ENCODE measurements around the gene PSD2.

Gene PSD2

DNA sequence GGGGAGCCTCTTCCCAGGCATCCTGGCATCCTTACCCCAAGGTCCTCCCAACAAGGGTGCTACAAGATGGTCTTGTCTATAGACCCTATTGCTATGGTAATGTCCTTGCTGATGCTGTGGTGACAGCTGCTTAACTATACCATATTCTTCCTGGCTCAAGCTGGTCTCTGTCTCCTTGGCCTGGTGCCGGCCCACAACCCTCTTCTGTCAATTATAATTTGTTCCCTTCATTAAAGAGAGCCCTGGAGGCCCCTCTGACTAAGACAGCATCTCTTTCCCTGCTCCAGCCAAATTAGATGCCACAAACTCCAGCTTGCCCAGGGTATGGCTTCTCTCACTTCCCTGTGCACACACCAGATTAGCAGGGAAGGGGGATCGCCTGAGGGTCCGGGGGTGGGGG is 86.7 kb downstream of the PSD2 start:
- DNase-seq = no peak

DNA sequence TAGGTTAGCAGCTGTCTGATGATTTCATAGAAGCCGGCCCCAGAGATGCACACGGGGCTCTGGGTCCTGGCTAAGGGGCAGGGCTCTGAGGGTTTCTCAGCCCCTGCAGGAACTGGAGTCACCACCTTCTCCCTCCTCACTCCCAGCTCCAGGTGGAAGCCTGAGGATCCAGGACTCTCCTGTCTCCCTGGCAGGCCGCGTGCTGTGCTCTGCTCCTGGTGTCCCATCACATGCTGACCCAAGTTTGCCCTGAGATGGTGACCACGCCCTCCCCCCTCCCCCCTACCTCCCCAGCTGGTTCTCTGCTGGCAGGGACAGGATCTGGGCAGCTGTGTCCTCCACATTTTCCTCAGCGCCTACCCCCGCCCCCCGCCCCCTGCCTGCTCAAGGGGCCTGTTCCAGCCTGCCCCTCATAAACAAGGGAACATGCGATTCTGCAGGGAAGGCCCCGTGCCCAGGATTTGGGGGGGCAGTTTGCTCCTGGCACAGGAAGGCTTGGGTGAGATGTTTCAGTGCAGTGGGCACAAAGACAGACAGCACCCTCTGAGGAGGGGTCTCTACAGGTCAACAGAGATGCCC is 87.4 kb downstream of the PSD2 start:
- no peak for DNase-seq

- DNase-seq = no peak
These were observed 88.5 kb downstream of the PSD2 start for GRCh38 chr5:139884144-139884543.

DNA sequence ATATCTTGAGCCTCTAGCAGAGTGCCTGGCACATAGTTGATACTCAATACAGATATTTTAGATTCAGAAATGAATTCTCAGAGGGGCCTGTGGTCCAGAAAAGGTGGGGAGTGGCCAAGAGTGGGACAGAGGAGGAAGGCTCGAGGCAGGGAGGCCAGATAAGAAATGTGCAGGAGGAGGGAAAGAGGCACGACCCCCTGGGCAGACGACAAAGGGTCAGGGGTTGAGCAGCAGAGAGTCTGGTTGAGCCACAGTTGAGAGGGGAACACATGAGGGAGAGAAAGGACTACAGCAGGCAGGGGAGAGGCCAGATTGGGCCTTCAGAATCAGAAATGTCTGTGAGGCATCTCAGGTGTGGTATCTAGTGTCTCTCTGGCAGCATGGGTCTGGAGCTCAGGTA is 89.1 kb downstream of the PSD2 start:
- DNase-seq = no peak

GRCh38 chr5:139885172-139885856 is 89.7 kb downstream of the PSD2 start:
- DNase-seq = no peak

DNA sequence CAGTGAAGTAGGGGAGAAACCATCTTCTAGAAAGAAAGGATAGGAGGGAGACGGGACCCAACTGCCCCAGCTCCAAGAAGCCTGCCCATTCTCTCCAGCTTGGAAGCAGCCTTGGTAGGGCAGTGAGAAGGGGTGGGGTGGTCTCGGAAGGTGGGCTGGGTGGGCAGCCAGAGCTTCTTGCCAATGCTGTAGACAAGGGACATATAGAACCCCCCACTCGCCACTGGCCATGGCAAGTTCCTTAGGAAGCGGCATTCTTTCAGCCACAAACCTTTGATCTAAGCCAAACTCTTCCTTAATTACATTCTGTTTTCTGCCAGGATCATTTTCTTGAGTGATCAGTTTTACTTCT is 90.2 kb downstream of the PSD2 start:
- DNase-seq = no peak

DNA sequence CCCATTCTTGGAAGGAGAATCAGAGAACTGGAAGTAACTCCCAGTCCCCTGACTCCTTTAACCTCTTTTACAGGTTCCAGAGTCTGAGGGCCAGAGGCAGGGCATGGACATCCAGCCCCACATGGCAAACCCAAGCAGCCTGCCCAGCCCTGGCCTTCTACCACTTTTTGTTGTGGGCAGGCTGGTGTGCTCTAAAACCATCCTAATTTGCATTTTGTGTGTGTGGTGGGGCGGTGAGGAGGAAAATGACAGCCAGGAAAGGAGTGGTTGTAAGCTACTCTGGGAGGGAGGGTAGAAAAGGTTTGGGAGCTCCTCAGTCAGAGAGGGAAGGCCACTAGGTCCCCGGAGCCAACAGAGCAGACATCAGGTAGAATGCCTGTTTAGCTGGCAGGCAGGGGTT is 90.6 kb downstream of the PSD2 start:
- DNase-seq = no peak

GRCh38 chr5:139888370-139888769 is 92.8 kb downstream of the PSD2 start:
- DNase-seq = no peak

- DNase-seq = no peak
These were observed 93.8 kb downstream of the PSD2 start for GRCh38 chr5:139889410-139889809.

- DNase-seq = no peak
These were observed 98.3 kb downstream of the PSD2 start for GRCh38 chr5:139893873-139894272.

All from CD4-positive, alpha-beta T cell treated with Interleukin-17A for 4 hours (primary cell).